HepG2 (cell line): Measurements from ENCODE around the gene ALOX15. TPM values are rescaled to one million over a fixed set of nuclear protein-coding genes. Genes with fewer than 3 reads are reported as not detected.

Source experiments
- ATAC-seq: fragments of 200-7000 bp; cut with Tn5 transposase; 3 replicates; pipeline ENCODE4 v1.9.1; 2020; ENCODE audit warnings: mild to moderate bottlenecking, moderate library complexity
- BruUV-seq: library from RNA; stranded (reverse); fragments of 400-500 nt; replicated peaks from 2 replicates; lab custom pipeline; 2021; lab: Mats Ljungman, UMichigan
- CTCF ChIA-PET: fragments of 300-600 bp; formaldehyde crosslinking; extraction: SDS; loops from one replicate; lab custom pipeline; 2021; ENCODE audit warnings: low total read pairs, inconsistent platforms, low intra/inter-chr PET ratio; lab: Yijun Ruan, JAX
- POLR2A ChIA-PET: fragments of 350-600 bp; sonication (Branson Sonifier 250); formaldehyde crosslinking; loops from one replicate; lab custom pipeline; 2020; ENCODE audit warnings: antibody characterized with exemption, inconsistent platforms; lab: Yijun Ruan, JAX
- DNase-seq: peaks from one replicate; pipeline ENCODE4 v3.0.0-alpha.2; 2015; ENCODE audit warnings: low spot score
- FAIRE-seq: peaks from 3 replicates; lab custom pipeline; 2011; peaks lifted over from hg19 to GRCh38; lab: Jason Lieb, UNC
- H2AFZ ChIP-seq: one replicate; pipeline ENCODE4 v1.6.1; 2011; ENCODE audit warnings: low read length, inconsistent platforms
- H3K27ac ChIP-seq: fragments of 300-600 bp; 3 replicates; pipeline ENCODE4 v1.8.0; 2011; ENCODE audit warnings: mixed run types, mild to moderate bottlenecking, mixed read lengths, low read length, inconsistent platforms; ENCODE audit not compliant: insufficient read depth; ENCODE audit errors: extremely low read length
- H3K27me3 ChIP-seq, 2 experiments: fragments of 200-600 bp in 1 of 2; 2 replicates in 1 of 2; 3 replicates in 1 of 2; pipeline versions ENCODE4 v1.6.0 to v1.8.0; 2011; ENCODE audit warnings: low read length in 2 of 2, mild to moderate bottlenecking in 2 of 2, moderate library complexity in 2 of 2, inconsistent platforms in 1 of 2; ENCODE audit not compliant: insufficient read depth in 2 of 2, control insufficient read depth in 1 of 2
- H3K36me3 ChIP-seq, 2 experiments: fragments of 200-600 bp in 1 of 2; replicated peaks in 1 of 2; 2 replicates in 1 of 2; 3 replicates in 1 of 2; pipeline versions ENCODE4 v1.5.1 to v1.8.0; 2011; ENCODE audit warnings: low read length in 2 of 2, inconsistent platforms in 1 of 2; ENCODE audit not compliant: insufficient read depth in 2 of 2, control insufficient read depth in 1 of 2
- H3K4me1 ChIP-seq: 2 replicates; pipeline ENCODE4 v1.5.1; 2012; ENCODE audit warnings: low read length, inconsistent platforms; ENCODE audit not compliant: insufficient read depth
- H3K4me2 ChIP-seq: 2 replicates; pipeline ENCODE4 v1.6.0; 2011; ENCODE audit warnings: low read depth, low read length, inconsistent platforms
- H3K4me3 ChIP-seq, 3 experiments: fragments of 200-600 bp in 1 of 3; sonication (generic), shearing (Covaris generic) in 1 of 3; replicated peaks in 1 of 3; 2 replicates each; pipeline ENCODE4 v1.5.1; 2011 to 2016; ENCODE audit warnings: low read length in 3 of 3, inconsistent platforms in 2 of 3, low read depth in 2 of 3, mild to moderate bottlenecking in 2 of 3, control low read depth in 1 of 3, mixed read lengths in 1 of 3; ENCODE audit not compliant: insufficient read depth in 1 of 3
- H3K79me2 ChIP-seq: one replicate; pipeline ENCODE4 v1.6.1; 2011; ENCODE audit warnings: low read length, inconsistent platforms; ENCODE audit not compliant: insufficient read depth
- H3K9ac ChIP-seq: 2 replicates; pipeline ENCODE4 v1.6.0; 2011; ENCODE audit warnings: mild to moderate bottlenecking, low read depth, low read length, inconsistent platforms; ENCODE audit not compliant: insufficient read depth
- H3K9me3 ChIP-seq: 2 replicates; pipeline ENCODE4 v1.5.1; 2012; ENCODE audit warnings: mild to moderate bottlenecking, low read length
- H4K20me1 ChIP-seq: 2 replicates; pipeline ENCODE4 v1.6.0; 2011; ENCODE audit warnings: inconsistent platforms, mild to moderate bottlenecking, low read length, moderate library complexity; ENCODE audit not compliant: insufficient read depth
- EED ChIP-seq: sonication (generic); formaldehyde crosslinking; IDR thresholded peaks from 2 replicates; pipeline ENCODE4 v1.5.0; 2020; ENCODE audit warnings: mild to moderate bottlenecking, missing genetic modification reagents
- ISX ChIP-seq: sonication (generic); formaldehyde crosslinking; conservative IDR thresholded peaks from 2 replicates; pipeline ENCODE4 v1.5.0; 2020; ENCODE audit warnings: missing genetic modification reagents
- KAT8 ChIP-seq: IDR thresholded peaks from 2 replicates; pipeline ENCODE4 v1.6.1; 2016; ENCODE audit warnings: missing genetic modification reagents, missing compliant biosample characterization
- MXD4 ChIP-seq: IDR thresholded peaks from 2 replicates; pipeline ENCODE4 v1.6.1; 2016; ENCODE audit warnings: mild to moderate bottlenecking, missing biosample characterization, missing genetic modification reagents
- ZBTB14 ChIP-seq: sonication (generic); formaldehyde crosslinking; IDR thresholded peaks from 2 replicates; pipeline ENCODE4 v1.4.0; 2020; ENCODE audit warnings: missing genetic modification reagents
- ZFP36L1 ChIP-seq: sonication (generic); formaldehyde crosslinking; IDR thresholded peaks from 2 replicates; pipeline ENCODE4 v1.8.0; 2022; ENCODE audit warnings: mild to moderate bottlenecking, missing genetic modification reagents, moderate library complexity
- ZFP37 ChIP-seq: sonication (generic); formaldehyde crosslinking; IDR thresholded peaks from 2 replicates; pipeline ENCODE4 v1.4.0; 2020; ENCODE audit warnings: missing genetic modification reagents, borderline replicate concordance
- ZNF784 ChIP-seq: sonication (generic); formaldehyde crosslinking; IDR thresholded peaks from 2 replicates; pipeline ENCODE4 v1.5.1; 2020; ENCODE audit warnings: missing genetic modification reagents, mild to moderate bottlenecking, borderline replicate concordance
- WGBS: methylation state at CpG from one replicate; pipeline ENCODE4 v1.1.6; 2017; ENCODE audit warnings: low lambda C conversion rate; 5-methylcytosine and 5-hydroxymethylcytosine counted together
- in situ Hi-C: cut with HindIII; loops from 2 replicates; pipeline ENCODE4 v1.10.0; 2017; ENCODE audit warnings: low pct_unique_long_range_greater_than_20kb; ENCODE audit not compliant: extremely low pct_ligation_motif_present
- intact Hi-C: fragments of 100-400 bp; cut with micrococcal nuclease; formaldehyde crosslinking; loops from one replicate; pipeline ENCODE4 v1.10.0; 2022; ENCODE audit not compliant: unreplicated experiment
- polyA plus RNA-seq, 8 experiments: library from polyadenylated mRNA; depleted of rRNA in 3 of 8; stranded (reverse) in 7 of 8; unstranded in 1 of 8; fragments of >200 nt; fragmentation: Illumina TruSeq in 4 of 8; extraction: Trizol in 4 of 8; gene quantifications; 2 replicates each; pipeline versions ENCODE4 v1.2.1 to v1.2.3, GENCODE V29; 2011 to 2016; ENCODE audit warnings: low read depth in 4 of 8, missing spikeins in 1 of 8, mixed read lengths in 1 of 8; ENCODE audit not compliant: insufficient read depth in 1 of 8
- total RNA-seq, 5 experiments: library from RNA; depleted of rRNA; stranded (reverse); fragments of >200 nt; fragmentation: Illumina TruSeq; extraction: Trizol; gene quantifications; 2 replicates each; pipeline ENCODE4 v1.2.3, GENCODE V29; 2016; ENCODE audit warnings: low read depth in 1 of 5

The ALOX15 gene
- total and polyA plus RNA-seq, 2 of the 13 experiments (the other 11 are each of a cell fraction or from before 2014, with no cell fraction given), result 0.04 TPM; not detected in 1

- POLR2A ChIA-PET, result no interaction called here
Measured at GRCh38 chr17:4601326-4601725, 40.2 kb downstream of the ALOX15 start.

More at GRCh38 chr17:4601326-4601725, 40.2 kb downstream of the ALOX15 start:
- BruUV-seq, result no TSS peak
- FAIRE-seq (no peak), ATAC-seq (no peak), DNase-seq (no peak)
- WGBS, result 74% methylated on average over 4 of the region's 4 CpGs
- no peaks in the 10 kb centered on the region for H3K9me3 ChIP-seq
- CTCF ChIA-PET, result no interaction called here
- H4K20me1 ChIP-seq, result no peaks in the 10 kb centered on the region
- no peak for TF ChIP-seq KAT8 (CRISPR knock-in tag)
- no peak for TF ChIP-seq ISX (CRISPR knock-in tag)
- TF ChIP-seq ZFP36L1 (CRISPR knock-in tag), result no peak
- no peak for TF ChIP-seq ZNF784 (CRISPR knock-in tag)
- TF ChIP-seq EED (CRISPR knock-in tag), result no peak
- TF ChIP-seq ZBTB14 (CRISPR knock-in tag), result no peak
- no peak for TF ChIP-seq MXD4 (CRISPR knock-in tag)
- no peak for TF ChIP-seq ZFP37 (CRISPR knock-in tag)
- H3K9ac ChIP-seq, result no peak overlapping the region
- no peaks in the 10 kb centered on the region for H3K27me3 ChIP-seq
- in situ Hi-C loops (no loop called here), intact Hi-C loops (no loop called here)
- H3K4me2 ChIP-seq, result no peak overlapping the region
- no peaks in the 10 kb centered on the region for H3K79me2 ChIP-seq
- no peaks in the 10 kb centered on the region for H3K36me3 ChIP-seq
- H3K27ac ChIP-seq, result no peak overlapping the region
- H3K4me1 ChIP-seq, result peaks cover 40% of the 10 kb centered on the region
- H2AFZ ChIP-seq, result no peak overlapping the region
- H3K4me3 ChIP-seq, result no peak overlapping the region
